Activated naive CD4-positive, alpha-beta T cell treated with Interleukin-2 at 50 U/mL for 16 hours (primary cell): ENCODE data around the gene LRFN5.
"Not testable (repeated sequence)": the region's sequence is repeated elsewhere in the genome, so short reads cannot be mapped to it uniquely, and the experiment has no call there.

ENCODE experiments used
- DNase-seq: peaks from one replicate; pipeline ENCODE4 v3.0.0-alpha.2; 2020

Gene LRFN5

GRCh38 chr14:41606532-41607303 is at the start of gene LRFN5:
Gene LRFN5 (plus strand): TSS chr14:41606876.
- DNase-seq, result no peak

- DNase-seq, result no peak
These were observed 48.2 kb upstream of the LRFN5 start for GRCh38 chr14:41558490-41558889.

- not testable (repeated sequence) for DNase-seq
These were observed 39.8 kb upstream of the LRFN5 start for GRCh38 chr14:41566864-41567263.

GRCh38 chr14:41568979-41569378 is 37.7 kb upstream of the LRFN5 start:
- no peak for DNase-seq

GRCh38 chr14:41570415-41571155 is 36.1 kb upstream of the LRFN5 start:
- DNase-seq, result no peak

DNA sequence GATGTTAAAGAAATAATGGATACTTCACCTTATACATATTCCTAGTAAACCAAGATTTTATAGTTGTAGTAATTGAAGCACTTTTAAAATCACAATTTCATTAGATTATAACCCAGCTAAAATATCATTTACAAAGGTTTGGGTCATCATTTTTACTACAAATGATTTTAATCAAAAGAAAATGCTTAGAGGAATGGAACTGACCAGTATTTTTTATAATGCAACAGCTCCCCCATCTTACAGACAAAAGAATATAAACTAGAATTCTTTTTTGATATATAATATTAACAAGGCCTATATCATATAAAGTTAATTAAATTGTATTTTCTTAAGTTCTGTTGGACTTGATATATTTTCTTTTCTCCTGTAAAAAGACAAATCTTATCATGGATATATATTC is 20.4 kb upstream of the LRFN5 start:
- DNase-seq, result no peak

DNA sequence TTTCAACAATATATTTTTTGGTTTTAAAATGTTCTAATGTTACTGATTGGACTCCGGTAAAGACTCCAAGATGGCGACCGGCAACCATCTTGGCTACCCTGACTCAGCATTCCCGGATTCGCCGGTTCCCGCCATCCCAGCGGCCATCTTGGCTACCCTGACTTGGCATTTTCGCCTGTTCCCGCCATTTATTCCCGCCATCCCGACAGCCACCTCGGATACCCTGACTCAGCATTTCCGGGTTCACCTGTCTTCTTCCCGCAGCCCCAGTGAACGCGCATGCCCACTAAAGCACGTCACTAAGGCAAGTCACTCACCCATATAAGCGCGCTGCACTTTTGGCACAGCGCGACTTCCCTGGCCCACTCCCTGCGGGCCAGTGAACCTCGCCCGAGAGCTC is 9.0 kb upstream of the LRFN5 start:
- DNase-seq, result no peak

DNA sequence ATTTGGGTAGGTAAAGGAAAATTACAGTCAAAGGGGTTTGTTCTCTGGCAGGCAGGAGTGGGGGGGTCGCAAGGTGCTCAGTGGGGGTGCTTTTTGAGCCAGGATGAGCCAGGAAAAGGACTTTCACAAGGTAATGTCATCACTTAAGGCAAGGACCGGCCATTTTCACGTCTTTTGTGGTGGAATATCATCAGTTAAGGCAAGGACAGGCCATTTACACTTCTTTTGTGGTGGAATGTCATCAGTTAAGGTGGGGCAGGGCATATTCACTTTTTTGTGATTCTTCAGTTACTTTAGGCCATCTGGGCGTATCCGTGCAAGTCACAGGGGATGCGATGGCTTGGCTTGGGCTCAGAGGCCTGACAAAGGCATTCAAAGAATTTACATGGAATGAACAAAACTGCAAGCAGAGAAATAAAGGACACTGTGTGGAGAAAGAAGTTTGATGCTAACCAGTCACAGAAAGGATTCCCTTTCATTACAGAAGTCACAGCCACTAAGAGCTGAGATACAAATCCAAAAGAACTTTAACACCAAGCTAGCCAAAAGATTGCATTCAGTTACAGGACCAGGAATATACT is 6.8 kb upstream of the LRFN5 start:
- not testable (repeated sequence) for DNase-seq

DNA sequence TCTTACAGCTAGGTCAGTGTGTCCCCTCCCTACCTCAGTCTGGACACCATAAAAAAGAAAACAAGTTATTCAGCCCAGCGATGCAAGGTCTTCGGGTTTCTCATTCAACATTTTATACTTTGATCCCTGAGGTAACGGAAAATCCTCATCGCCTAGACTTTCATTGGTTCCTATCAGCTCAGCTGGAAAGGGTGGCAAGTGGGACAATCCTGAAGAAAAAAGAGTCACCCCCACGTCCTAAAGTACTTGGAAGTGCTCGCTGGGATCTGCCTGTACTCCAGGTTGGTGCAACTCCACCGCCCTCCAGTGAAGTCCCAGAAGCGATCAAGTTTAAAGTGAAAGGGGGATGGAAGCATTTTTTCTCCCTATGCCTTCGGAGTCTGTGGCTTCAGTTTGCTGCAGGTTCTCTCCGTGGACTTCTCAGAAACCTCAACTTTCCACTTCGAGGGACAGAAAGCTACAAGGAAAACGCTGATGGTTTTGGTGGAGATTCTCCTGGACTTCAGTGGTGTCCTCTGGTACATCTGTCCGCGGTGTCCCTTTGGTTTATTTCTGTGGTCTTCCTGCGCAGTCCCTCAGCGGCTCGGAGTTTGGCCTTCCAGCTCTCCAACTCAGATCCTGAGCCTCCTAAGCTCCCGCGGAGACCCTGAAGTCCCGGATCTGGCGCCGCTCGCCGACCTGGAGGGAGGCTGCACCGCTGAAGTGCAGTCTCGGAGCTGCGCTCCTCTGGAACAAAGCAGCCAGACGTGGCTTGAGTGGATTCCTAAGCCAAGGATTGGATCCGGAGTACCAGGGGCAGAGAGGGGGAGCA is 1.8 kb upstream of the LRFN5 start:
- DNase-seq, result no peak

DNA sequence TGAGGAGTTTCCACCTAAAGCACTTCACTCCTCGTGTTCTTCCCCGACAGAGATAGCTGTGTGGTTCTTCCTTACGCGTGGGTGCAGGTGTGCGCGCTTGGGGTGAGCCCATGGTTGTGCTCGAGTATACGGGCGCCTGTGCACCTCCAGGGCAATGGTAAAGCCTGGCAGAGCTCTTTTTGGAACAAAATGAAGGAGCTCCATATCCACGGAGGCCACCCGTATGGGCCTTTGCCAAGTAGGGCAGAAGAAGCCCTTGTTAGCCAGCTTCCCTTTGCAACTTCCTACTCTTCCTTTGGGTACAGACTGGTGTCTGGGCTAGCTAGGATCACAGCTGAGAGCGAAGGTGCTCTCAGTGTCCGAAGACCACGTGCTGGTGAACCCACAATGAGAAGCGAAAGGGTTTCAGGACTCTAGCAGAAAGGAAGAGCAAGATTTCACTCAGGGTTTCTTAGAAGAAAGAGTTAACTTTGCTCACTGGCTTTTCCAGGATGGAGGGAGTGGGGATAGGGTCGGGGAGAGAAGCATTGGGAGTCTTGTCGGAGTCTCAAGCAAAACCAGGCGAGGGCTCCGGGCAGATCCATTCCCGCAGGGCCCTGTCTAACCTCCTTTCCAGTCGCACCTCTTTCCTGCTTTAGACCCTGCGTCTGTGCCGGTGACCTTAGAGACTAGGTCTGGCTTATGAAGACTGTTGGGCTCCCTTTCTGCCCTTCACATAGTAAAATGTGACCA is 960 bp upstream of the LRFN5 start:
- no peak for DNase-seq

DNA sequence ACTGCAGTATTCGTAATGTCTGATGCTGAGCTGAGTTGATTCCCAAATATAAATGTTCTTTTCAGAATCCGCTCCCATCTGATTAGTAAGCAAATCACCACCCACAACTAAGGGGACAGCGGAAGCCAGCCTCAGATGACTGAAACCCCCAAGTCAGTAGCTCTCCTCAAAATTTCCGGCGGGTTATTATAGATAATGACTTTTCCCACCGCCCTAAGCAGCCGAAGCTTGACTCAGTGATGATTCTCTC is 469 bp upstream of the LRFN5 start:
- DNase-seq, result no peak

GRCh38 chr14:41607304-41607775 is 664 bp downstream of the LRFN5 start:
- no peak for DNase-seq

GRCh38 chr14:41607966-41608663 is 1.4 kb downstream of the LRFN5 start:
- no peak for DNase-seq

DNA sequence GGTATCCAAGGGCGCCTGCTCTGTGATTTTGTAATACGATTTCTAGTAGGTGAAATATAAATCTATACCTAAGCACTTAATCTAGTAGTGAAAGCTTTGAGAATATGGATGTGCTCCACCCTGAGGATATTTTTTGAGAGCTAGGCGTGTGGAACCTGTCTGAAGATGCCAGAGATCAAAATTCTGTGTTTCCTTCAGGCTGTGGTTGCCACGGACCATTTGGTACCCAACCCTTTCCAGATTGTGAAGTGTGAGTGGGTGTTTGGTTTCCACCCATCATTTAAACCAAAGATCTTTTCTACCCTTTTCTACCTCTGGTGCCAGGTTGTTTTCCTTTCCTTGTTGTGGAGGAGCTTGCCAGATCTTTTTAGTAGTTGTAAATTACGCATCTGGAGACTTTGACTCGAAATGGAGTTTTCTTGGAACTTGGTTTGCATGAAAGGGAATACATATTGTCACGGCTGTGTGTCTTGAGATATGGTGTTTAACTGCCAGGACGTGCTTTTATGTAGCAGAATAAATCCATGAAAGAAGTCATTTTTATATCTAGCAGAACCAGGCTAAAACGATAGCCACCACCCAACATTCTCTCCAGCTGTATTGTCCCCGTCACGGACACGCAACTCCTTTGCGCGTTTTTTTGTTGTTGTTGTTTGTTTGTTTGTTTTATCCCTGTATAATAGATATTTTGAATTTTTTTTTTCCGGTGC is 2.2 kb downstream of the LRFN5 start:
- no peak for DNase-seq

- no peak for DNase-seq
These were observed 3.1 kb downstream of the LRFN5 start for GRCh38 chr14:41609704-41610183.

DNA sequence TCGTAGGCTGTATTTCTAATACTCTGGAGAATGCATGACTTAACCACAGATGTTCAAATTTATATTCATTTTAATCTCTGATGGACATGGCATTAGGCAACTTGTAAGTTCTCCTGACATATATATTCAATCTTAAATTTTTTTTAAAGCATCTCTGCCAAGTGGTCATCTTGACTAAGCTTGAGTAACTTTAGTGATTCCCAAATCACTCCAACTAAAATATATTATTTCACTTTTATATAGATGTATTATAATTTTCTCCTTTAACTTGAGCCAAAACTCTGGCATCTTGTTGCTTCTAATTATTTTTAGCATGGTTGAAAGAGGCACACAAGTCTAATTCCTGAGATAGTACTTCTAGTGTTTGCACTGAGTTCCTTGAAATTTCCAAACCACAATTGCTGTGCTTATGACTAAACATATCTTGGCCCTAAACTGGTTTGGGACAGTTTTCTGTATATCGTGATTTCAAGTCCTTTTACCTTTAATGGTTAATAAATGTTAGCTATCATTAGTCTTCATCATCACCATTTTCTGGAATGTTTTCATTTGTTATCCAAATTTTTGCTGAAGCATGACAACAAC is 8.4 kb downstream of the LRFN5 start:
- no peak for DNase-seq

DNA sequence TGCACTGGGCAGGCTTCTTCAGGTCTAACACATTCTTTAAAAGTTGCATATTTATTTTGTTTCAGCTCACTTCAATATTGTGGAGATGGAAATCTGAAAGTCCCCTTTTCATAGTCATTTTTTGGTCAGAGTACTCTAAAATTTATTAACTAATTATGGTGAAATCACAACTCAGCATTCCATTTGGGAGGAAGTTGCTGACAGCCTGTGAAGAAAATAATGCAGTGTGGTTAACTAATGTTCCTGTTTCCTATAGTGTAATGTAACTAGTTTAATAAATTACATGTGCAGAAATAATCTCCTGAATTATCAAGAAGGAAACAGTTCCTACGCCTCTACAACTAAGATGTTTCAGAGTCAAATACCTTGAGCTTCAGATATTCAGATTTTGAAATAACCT is 17.1 kb downstream of the LRFN5 start:
- no peak for DNase-seq

GRCh38 chr14:41629876-41630275 is 23.2 kb downstream of the LRFN5 start:
- DNase-seq, result no peak

GRCh38 chr14:41634286-41634685 is 27.6 kb downstream of the LRFN5 start:
- DNase-seq, result no peak

GRCh38 chr14:41636492-41637392 is 30.1 kb downstream of the LRFN5 start:
- DNase-seq, result no peak
